AG04450 (cell line): Measurements from ENCODE around the gene SLC25A48. TPM values are rescaled to one million over a fixed set of nuclear protein-coding genes. Genes with fewer than 3 reads are reported as not detected.

ENCODE experiments used
- CTCF ChIA-PET: fragments of 300-600, 350-600 bp; formaldehyde crosslinking; extraction: SDS; loops from one replicate; lab custom pipeline; 2022; ENCODE audit warnings: antibody characterized with exemption, inconsistent platforms; lab: Charles Lee
- POLR2A ChIA-PET: fragments of 350-600 bp; formaldehyde crosslinking; extraction: SDS; loops from one replicate; lab custom pipeline; 2021; ENCODE audit warnings: antibody characterized with exemption, inconsistent platforms; lab: Yijun Ruan, JAX
- DNase-seq: peaks from one replicate; pipeline ENCODE4 v3.0.0-alpha.2; 2011; ENCODE audit warnings: low read depth, low spot score
- H3K27ac ChIP-seq: one replicate; pipeline ENCODE4 v1.5.1; 2012; ENCODE audit warnings: low read depth, low read length, control low read depth
- H3K27me3 ChIP-seq: one replicate; pipeline ENCODE4 v1.6.0; 2012; ENCODE audit warnings: low read length; ENCODE audit not compliant: control insufficient read depth, insufficient read depth
- H3K4me3 ChIP-seq: 2 replicates; pipeline ENCODE4 v1.5.1; 2011; ENCODE audit warnings: mild to moderate bottlenecking, low read depth, low read length, control low read depth
- H3K9me3 ChIP-seq: 2 replicates; pipeline ENCODE4 v1.5.1; 2012; ENCODE audit warnings: low read length; ENCODE audit not compliant: control insufficient read depth, insufficient read depth
- CTCF ChIP-seq: IDR thresholded peaks from 2 replicates; pipeline ENCODE4 v1.5.1; 2011; ENCODE audit warnings: low read depth, low read length, control low read depth, inconsistent platforms
- polyA plus RNA-seq: library from polyadenylated mRNA; depleted of rRNA; stranded (reverse); fragments of >200 nt; gene quantifications from 2 replicates; pipeline ENCODE4 v1.2.3, GENCODE V29; 2011

The SLC25A48 gene
- polyA plus RNA-seq, 1 experiment = not detected

GRCh38 chr5:135813758-135814157 is 20.7 kb upstream of the SLC25A48 start:
- CTCF ChIA-PET = no interaction called here

GRCh38 chr5:135814316-135814715 is 20.1 kb upstream of the SLC25A48 start:
- CTCF ChIA-PET = no interaction called here

More at GRCh38 chr5:135813758-135814157, 20.7 kb upstream of the SLC25A48 start:
- H3K27me3 ChIP-seq = no peaks in the 10 kb centered on the region
- POLR2A ChIA-PET = no interaction called here
- H3K9me3 ChIP-seq = no peaks in the 10 kb centered on the region
- no peak overlapping the region for H3K27ac ChIP-seq
- DNase-seq = no peak
- H3K4me3 ChIP-seq = no peak overlapping the region
- TF ChIP-seq CTCF = no peak

GRCh38 chr5:135814812-135815211 is 19.7 kb upstream of the SLC25A48 start:
- no peak for DNase-seq
- CTCF ChIA-PET = no interaction called here
- POLR2A ChIA-PET = no interaction called here
- H3K9me3 ChIP-seq = no peaks in the 10 kb centered on the region
- H3K27me3 ChIP-seq = no peaks in the 10 kb centered on the region
- no peak overlapping the region for H3K4me3 ChIP-seq
- no peak overlapping the region for H3K27ac ChIP-seq
- no peak for TF ChIP-seq CTCF

More at GRCh38 chr5:135814316-135814715, 20.1 kb upstream of the SLC25A48 start:
- no peak for TF ChIP-seq CTCF
- H3K27ac ChIP-seq = no peak overlapping the region
- H3K27me3 ChIP-seq = no peaks in the 10 kb centered on the region
- no peak overlapping the region for H3K4me3 ChIP-seq
- DNase-seq = no peak
- H3K9me3 ChIP-seq = no peaks in the 10 kb centered on the region
- POLR2A ChIA-PET = no interaction called here

- no peak overlapping the region for H3K27ac ChIP-seq
- H3K27me3 ChIP-seq = peaks cover 4% of the 10 kb centered on the region
- CTCF ChIA-PET = interaction anchor here (0.6 to 1.3 kb wide), 3 partner anchors 9 to 396 kb away, joined by 4 to 5 read pairs (median 5); no protein-coding TSS in a partner anchor
- H3K9me3 ChIP-seq = no peaks in the 10 kb centered on the region
- no peak overlapping the region for H3K4me3 ChIP-seq
- DNase-seq = no peak
- TF ChIP-seq CTCF = no peak
- POLR2A ChIA-PET = no interaction called here
Observed at GRCh38 chr5:135821061-135821801, 13.2 kb upstream of the SLC25A48 start.

- H3K27ac ChIP-seq = no peak overlapping the region
- ChIA-PET CTCF (interaction anchor here (0.6 to 1.3 kb wide), 3 partner anchors 8 to 397 kb away, joined by 4 to 5 read pairs (median 5); no protein-coding TSS in a partner anchor), POLR2A (no interaction called here)
- no peak for DNase-seq
- H3K4me3 ChIP-seq = no peak overlapping the region
- peaks cover 4% of the 10 kb centered on the region for H3K27me3 ChIP-seq
- TF ChIP-seq CTCF = no peak
- H3K9me3 ChIP-seq = no peaks in the 10 kb centered on the region
Observed at GRCh38 chr5:135821802-135822201, 12.7 kb upstream of the SLC25A48 start.
